22Rv1 (cell line): ENCODE results near the gene HOXB4.

Experiments used
- CTCF ChIP-seq: fragments of 450-650 bp; IDR thresholded peaks from 2 replicates; pipeline ENCODE4 v1.5.1; 2017; ENCODE audit warnings: mild to moderate bottlenecking
- ZFX ChIP-seq: fragments of 450-650 bp; IDR thresholded peaks from 2 replicates; pipeline ENCODE4 v1.6.1; 2017; ENCODE audit warnings: antibody characterized with exemption, borderline replicate concordance

GRCh38 chr17:48623583-48623982 lies 45.4 kb upstream of the HOXB4 start:
- TF ChIP-seq CTCF (no peak), ZFX (no peak)
